GM12875 (cell line): ENCODE data around the gene C2.
"Not testable (repeated sequence)": the region's sequence is repeated elsewhere in the genome, so short reads cannot be mapped to it uniquely, and the experiment has no call there.

Experiments
- H3K4me3 ChIP-seq: one replicate; pipeline ENCODE4 v1.5.1; 2011; ENCODE audit warnings: low read depth, low read length, control low read depth
- TF ChIP-seq, protein P1 (sequence below): IDR thresholded peaks from 2 replicates; pipeline ENCODE4 v1.5.1; 2011; ENCODE audit warnings: low read depth, mild to moderate bottlenecking, control low read depth, inconsistent platforms, low read length, moderate library complexity, borderline replicate concordance; ENCODE audit not compliant: insufficient read depth

Gene C2

DNA sequence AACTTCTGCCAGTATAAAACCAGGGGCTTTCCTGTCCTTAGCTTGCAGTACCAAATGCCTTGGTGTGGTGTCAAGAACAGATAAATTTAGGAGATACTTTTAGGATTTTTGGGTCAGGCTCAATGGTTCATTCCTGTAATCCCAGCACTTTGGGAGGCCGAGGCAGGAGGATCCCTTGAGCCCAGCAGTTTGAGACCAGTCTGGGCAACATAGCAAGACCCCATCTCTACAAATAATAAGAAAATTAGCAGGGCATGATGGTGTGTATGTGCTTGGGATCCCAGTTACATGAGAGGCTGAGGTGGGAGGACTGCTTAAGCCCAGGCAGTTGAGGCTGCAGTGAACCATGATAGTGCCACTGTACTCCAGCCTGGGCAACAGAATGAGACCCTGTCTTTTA is 22.5 kb upstream of the C2 start:
- TF ChIP-seq, protein P1, sequence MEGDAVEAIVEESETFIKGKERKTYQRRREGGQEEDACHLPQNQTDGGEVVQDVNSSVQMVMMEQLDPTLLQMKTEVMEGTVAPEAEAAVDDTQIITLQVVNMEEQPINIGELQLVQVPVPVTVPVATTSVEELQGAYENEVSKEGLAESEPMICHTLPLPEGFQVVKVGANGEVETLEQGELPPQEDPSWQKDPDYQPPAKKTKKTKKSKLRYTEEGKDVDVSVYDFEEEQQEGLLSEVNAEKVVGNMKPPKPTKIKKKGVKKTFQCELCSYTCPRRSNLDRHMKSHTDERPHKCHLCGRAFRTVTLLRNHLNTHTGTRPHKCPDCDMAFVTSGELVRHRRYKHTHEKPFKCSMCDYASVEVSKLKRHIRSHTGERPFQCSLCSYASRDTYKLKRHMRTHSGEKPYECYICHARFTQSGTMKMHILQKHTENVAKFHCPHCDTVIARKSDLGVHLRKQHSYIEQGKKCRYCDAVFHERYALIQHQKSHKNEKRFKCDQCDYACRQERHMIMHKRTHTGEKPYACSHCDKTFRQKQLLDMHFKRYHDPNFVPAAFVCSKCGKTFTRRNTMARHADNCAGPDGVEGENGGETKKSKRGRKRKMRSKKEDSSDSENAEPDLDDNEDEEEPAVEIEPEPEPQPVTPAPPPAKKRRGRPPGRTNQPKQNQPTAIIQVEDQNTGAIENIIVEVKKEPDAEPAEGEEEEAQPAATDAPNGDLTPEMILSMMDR: no peak

DNA sequence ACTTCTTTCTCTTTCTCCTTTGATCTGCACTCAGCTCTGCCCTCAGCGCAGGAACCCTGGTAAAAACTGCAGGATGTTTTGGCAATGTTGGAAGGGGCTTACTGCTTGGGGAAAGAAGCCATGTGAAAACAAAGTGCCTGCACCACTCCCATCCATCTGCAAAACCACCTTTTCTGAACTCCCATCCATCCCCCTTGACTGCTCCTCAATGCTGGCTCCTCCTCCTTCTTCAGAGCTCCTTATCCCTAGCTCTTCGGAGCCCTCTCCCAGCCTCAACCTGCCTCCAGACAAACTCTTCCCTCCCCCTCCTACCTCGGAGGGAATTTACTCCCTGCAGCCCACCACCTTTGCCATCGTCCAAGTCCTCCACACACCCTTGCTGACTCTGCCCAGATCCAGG is 21.4 kb upstream of the C2 start:
- H3K4me3 ChIP-seq: no peak overlapping the region
- TF ChIP-seq, protein P1: no peak

More for the DNA sequence above, 22.5 kb upstream of the C2 start:
- no peak overlapping the region for H3K4me3 ChIP-seq

DNA sequence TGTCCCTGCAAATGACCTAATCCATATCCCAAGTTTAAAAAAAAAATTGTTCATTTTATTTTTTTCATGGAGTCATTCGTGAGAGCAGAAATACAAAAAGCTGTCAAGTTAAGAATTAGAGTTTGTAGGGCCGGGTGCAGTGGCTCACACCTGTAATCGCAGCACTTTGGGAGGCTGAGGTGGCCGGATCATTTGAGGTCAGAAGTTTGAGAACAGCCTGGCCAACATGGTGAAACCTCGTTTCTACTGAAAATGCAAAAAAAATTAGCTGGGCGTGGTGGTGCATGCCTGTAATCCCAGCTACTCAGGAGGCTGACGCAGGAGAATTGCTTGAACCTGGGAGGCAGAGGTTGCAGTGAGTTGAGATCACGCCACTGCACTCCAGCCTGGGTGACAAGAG is 20.8 kb upstream of the C2 start:
- not testable (repeated sequence) for H3K4me3 ChIP-seq

DNA sequence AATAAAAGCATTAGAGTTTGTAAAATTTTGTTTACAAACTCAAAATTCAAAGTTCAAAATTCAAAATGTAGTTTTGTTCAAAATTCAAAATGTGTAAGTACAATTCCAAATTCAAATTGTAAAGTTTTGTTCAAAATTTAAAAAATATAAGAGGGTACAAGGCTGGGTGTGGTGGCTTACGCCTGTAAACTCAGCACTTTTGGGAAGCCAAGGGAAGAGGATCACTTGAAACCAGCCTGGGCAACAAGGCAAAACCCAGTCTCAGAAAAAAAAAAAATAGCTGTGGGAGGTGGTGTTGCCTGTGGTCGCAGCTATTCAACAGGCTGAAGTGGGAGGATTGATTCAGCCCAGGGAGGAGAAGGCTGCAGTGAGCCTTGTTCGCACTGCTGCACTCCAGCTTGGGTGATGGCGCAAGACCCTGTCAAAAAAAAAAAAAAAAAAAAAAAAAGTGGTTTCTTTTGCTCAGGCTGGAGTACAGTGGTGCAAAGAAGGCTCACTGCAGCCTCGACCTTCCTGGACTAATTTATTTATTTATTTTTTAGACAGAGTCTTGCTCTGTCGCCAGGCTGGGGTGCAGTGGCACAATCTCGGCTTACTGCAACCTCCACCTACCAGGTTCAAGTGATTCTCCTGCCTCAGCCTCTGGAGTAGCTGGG is 20.2 kb upstream of the C2 start:
- TF ChIP-seq, protein P1: no peak
- no peak overlapping the region for H3K4me3 ChIP-seq

DNA sequence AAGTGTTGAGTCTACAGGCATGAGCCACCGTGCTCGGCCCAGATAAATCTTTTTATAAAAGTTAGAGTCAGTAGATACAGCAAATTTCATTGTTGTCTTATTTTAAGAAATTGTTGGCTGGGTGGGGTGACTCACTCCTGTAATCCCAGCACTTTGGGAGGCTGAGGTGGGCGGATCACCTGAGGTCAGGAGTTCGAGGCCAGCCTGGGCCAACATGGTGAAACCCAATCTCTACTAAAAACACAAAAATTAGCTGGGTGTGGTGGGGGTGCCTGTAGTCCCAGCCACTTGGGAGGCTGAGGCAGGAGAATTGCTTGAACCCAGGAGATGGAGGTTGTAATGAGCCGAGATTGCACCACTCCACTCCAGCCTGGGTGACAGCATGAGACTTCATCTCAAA is 19.3 kb upstream of the C2 start:
- not testable (repeated sequence) for H3K4me3 ChIP-seq

DNA sequence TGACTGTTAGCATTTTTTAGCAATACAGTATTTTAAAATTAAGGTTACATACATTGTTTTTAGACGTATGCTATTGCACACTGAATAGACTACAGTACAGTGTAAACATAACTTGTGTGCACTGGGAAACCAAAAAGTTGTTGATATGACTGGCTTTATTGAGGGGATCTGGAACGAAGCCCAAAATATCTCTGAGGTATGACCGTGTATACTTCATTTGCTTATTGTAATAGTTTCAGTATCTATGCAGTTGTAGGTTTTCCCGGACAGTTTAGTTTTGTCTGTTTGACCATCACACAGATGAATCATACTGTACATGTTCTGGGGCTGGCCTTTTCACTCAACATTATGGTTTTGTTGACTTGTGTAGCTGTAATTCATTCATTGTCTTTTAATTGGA is 18.7 kb upstream of the C2 start:
- TF ChIP-seq, protein P1: no peak
- H3K4me3 ChIP-seq: no peak overlapping the region

DNA sequence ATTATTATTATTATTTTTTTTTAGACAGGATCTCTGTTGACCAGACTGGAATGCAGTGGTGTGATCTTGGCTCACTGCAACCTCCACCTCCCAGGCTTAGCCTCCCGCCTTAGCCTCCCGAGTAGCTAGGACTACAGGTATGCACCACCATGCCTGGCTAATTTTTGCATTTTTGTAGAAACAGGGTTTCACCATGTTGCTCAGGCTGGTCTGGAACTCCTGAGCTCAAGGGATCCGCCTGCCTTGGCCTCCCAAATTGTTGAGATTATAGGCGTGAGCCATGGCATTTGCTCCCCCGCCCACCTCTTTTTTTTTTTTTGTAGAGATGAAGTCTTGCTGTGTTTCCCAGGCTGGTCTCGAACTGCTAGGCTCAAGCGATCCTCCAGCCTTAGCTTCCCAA is 18.2 kb upstream of the C2 start:
- H3K4me3 ChIP-seq: not testable (repeated sequence)

DNA sequence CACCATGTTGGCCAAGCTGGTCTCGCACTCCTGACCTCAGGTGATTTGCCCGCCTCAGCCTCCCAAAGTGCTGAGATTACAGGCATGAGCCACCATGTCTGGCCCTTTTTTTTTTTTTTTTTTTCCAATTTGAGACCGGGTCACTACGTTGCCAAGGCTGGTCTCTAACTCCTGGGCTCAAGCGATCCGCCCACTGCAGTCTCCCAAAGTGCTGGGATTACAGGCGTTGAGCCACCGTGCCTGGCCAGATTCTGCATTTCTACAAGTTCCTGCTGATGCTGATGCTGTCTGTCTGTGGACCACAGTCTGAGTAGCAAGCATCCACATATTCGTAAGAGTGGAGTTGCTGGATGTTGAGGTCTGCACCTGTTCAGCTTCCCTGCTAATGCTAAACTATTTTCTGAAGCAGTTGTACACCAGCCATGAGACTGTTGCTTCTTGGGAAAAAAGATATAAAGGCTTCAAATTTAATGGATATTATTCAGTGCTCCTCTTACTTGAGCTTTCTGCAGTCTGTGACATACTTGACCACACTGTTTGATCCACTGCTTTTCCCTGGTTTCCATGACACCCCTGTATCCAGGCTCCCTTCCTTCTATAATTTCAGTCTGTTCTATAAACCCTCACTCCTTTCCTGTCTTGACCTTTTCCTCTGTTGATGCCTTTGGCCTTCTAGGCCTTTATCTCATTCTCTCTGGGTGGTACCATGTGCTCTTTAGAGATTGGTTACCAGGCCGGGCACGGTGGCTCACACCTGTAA is 15.5 kb upstream of the C2 start:
- no peak overlapping the region for H3K4me3 ChIP-seq
- TF ChIP-seq, protein P1: no peak
